DMS53 (cell line): ENCODE results near the gene CDSN.
"Not testable (repeated sequence)": the region's sequence is repeated elsewhere in the genome, so short reads cannot be mapped to it uniquely, and the experiment has no call there.

ENCODE experiments used
- DNase-seq: peaks from one replicate; lab custom pipeline; 2025; lab: John Stamatoyannopoulos, UW

CDSN gene, protein sequence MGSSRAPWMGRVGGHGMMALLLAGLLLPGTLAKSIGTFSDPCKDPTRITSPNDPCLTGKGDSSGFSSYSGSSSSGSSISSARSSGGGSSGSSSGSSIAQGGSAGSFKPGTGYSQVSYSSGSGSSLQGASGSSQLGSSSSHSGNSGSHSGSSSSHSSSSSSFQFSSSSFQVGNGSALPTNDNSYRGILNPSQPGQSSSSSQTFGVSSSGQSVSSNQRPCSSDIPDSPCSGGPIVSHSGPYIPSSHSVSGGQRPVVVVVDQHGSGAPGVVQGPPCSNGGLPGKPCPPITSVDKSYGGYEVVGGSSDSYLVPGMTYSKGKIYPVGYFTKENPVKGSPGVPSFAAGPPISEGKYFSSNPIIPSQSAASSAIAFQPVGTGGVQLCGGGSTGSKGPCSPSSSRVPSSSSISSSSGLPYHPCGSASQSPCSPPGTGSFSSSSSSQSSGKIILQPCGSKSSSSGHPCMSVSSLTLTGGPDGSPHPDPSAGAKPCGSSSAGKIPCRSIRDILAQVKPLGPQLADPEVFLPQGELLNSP

DNA sequence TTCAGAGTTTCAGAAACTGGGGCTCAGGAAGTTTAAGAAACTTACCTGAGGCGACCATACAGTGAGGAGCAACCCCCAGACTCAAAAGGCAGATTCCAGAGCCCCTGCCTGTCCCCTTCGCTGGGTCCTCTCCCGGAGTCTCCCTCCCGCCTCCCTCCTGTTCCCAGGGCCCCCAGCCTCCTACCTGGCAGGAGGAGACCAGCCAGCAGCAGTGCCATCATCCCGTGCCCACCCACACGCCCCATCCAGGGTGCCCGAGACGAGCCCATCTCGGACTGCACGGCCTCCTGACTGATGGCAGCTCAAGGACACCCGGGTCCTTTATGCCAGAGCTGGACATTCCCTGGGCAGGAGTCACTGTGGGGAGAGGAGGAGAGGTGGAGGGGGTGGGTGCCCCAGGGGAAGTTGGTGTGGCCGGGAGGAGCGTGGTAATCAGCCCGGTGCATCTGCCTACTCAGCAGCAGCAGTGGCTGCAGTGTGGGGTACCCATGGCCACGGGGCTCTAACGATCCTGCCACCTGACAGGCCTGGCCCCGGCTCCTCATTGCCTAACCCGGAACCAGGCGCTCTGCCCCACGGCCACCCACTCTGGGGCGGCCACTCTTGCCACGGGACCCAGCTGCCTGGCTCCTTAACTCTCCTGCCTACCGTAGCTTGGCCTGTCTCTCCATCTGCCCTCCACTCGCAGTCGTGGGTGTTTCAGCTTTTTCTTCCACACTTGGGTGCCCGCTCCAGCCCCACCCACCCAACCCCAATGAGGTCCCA lies at the start of gene CDSN:
CDSN (minus strand) TSS at position 296 of the 765 bp plus-strand sequence; CDS start at position 269, 27 bp downstream.
- DNase-seq, result no peak

DNA sequence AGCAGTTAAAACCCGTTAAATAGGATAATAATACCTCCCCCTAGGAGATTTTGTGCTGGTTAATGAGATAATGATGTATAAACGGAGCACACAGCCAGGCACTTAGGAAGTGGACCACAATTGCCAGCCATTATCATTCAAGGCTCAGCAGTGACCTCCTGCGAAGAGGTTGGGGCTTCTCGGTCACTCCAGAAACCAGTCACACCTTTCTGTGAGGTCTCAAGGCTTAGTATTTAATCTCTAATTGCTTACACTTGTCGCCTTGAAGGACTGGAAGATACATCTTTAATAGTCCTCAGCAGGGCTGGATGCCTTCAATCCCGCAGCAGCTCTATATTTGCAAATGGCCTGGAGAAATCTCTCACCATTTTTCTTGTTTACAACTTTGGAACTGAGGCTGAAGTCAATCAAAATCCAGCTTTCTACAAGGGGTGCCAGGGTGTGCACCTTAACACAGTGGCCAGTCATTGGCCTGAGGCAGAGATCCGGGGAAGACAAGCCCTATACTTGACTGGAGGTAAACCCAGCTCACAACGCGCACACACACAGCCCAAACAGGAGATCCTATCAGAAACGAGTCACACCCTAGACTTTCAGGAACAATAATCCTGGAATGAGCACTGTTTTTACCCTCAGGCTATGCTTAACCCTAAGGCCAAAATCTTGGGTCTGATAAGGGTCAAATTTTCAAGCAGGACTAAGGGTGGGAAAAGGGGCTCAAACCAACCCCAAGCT lies 49.0 kb upstream of the CDSN start:
- DNase-seq, result no peak

DNA sequence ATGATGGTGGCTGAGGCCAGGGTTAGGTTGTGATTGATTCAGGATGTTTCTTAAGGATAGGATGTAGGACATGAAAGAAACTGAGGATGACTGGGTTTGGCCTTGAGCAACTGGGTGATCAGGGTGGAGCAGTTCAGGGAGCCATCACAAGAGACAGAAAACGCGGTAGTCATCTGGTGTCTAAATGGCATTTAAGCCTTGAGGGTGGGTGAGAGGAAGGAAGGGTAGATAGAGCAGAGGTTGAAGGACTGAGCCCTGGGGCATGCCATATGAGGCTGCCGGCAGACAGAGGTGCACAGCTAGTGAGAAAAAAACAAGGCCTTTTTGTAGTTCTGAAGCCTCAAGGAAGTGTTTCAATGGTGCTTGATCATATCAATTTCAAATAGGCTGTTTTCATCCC lies 48.4 kb upstream of the CDSN start:
- no peak for DNase-seq

DNA sequence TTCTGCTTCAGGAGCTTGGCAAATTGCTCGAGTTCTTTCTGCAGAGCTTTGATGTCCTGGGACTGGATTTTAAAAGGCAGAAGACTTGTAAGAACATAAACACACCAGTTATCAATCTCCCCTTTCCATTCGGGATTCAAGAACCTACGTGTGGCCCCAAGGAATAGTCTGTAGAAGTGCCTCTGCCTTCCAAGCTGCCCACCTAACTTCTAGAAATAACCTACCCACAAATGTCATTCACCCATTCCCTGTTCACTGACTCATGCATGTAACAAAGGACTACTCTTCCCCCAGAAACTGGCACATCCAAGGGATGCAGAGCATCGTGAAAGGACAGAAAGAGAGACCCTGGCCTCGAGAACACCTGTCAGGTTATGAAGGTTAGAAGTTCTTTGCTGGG lies 45.7 kb upstream of the CDSN start:
- no peak for DNase-seq

DNA sequence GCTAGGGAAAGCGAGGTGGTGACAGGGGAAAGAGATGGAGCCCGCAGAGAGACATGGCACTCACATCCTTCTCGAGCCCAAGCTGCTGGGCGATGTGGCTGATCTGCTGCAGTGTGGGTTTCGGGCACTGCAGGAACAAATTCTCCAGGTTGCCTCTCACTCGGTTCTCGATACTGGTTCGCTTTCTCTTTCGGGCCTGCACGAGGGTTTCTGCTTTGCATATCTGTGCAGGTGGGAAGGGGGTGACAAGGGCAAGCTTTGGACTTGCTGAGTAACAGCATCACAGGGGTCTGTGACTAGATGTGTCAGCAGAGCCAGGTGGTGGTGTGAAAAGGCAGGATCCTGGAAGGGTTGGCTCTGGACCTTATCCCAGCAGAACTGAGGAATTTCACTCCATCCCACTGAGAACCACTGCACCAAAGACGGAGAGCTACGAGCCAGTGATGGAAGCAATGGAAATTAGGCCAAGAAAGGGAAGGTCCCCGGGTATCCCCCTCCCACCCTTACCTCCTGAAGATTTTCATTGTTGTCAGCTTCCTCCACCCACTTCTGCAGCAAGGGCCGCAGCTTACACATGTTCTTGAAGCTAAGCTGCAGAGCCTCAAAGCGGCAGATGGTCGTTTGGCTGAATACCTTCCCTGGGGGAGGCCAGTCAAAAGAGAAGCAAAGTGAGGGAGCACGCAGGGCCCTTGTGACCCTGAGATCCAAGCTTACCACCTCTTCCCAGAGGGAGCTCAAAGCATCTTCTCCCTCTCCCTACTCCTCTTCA lies 45.0 kb upstream of the CDSN start:
- DNase-seq, result not testable (repeated sequence)

DNA sequence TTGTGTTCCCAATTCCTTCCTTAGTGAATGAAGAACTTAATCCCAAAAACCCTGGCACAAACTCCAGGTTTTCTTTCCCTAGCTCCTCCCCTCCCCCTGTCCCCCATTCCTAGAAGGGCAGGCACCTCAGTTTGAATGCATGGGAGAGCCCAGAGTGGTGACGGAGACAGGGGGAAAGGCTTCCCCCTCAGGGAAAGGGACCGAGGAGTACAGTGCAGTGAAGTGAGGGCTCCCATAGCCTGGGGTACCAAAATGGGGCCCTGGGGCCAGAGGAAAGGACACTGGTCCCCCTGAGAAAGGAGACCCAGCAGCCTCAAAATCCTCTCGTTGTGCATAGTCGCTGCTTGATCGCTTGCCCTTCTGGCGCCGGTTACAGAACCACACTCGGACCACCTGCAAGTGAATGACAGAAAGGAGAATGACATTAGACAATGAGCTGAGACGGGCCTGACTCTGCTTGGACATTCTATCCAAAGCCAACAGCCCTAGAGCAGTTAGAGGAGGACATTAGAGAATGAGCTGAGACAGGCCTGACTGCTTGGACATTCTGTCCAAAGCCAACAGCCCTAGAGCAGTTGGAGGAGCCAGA lies 44.3 kb upstream of the CDSN start:
- not testable (repeated sequence) for DNase-seq

DNA sequence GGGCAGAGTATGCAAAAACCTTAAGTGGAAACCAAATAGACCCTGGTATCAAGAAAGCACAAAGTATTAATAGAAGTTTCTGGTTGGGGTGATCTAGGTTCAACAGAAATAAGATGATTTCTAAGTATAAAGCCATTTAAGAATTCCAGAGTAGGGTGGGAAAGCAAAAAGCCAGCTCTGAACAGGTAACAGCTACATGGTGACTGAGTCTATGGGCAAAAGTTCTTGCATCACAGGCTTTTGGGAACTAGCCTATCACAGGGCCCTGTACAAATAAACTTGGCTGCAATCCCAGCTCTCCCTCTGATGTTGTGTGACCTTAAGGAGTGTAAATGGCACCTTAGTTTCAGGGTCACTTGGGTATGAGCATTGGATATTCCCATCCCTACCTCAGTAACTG lies 43.7 kb upstream of the CDSN start:
- no peak for DNase-seq

DNA sequence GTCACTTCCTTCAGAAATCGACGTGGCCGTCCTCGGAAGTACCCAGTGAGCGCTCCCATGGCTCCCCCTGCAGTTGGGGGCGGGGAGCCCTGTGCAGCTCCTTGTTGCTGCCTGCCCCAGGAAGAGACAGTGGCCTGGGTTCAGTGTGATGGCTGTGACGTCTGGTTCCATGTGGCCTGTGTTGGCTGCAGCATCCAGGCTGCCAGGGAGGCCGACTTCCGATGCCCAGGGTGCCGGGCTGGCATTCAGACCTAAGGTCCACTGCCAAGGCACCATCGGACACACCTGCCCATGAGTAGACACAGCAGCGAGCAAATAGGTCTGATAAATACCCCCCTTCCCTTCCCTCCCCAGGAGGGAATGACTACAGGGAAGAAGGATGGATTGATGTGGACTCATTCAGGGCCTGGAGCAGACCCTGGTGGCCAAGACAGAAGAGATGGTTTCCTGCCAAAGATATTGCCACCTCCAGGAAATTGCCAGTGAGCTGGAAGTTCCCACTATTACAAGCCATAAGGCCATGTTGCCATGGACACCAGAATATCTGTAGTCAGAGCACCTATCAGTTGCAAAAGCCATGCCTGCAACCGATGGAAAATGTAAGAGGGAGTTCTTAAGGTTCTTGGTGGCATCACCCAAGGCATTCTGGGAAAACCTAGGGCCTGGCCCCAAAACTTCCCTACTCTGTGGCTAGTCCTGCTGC lies 42.4 kb upstream of the CDSN start:
- DNase-seq, result no peak

DNA sequence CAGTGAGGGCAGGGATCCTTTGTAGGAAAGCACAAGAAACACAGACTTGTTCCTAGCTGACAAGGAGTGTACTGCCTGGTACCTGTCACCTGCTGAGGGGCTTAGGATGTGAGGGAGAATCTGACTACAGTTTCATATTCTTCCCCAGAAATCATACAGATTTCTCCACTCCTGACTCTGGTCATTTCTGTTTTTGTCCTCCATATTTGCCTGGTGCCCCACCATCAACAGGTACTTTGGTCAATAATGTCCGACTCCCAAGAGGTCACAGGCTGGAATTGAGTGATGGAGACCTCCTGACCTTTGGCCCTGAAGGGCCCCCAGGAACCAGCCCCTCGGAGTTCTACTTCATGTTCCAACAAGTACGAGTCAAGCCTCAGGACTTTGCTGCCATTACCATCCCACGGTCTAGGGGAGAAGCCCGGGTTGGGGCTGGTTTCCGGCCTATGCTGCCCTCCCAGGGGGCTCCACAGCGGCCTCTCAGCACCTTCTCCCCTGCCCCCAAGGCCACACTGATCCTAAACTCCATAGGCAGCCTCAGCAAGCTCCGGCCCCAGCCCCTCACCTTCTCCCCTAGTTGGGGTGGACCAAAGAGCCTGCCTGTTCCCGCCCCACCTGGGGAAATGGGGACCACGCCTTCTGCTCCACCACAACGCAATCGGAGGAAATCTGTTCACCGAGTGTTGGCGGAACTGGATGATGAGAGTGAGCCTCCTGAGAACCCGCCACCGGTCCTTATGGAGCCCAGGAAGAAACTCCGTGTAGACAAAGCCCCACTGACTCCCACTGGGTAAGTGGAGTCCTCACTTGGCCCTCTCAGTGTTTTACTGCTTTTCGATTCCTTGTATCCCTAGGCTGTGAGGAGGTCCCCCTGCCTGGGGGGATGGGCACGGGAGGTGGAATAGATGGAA lies 41.2 kb upstream of the CDSN start:
- DNase-seq, result no peak

DNA sequence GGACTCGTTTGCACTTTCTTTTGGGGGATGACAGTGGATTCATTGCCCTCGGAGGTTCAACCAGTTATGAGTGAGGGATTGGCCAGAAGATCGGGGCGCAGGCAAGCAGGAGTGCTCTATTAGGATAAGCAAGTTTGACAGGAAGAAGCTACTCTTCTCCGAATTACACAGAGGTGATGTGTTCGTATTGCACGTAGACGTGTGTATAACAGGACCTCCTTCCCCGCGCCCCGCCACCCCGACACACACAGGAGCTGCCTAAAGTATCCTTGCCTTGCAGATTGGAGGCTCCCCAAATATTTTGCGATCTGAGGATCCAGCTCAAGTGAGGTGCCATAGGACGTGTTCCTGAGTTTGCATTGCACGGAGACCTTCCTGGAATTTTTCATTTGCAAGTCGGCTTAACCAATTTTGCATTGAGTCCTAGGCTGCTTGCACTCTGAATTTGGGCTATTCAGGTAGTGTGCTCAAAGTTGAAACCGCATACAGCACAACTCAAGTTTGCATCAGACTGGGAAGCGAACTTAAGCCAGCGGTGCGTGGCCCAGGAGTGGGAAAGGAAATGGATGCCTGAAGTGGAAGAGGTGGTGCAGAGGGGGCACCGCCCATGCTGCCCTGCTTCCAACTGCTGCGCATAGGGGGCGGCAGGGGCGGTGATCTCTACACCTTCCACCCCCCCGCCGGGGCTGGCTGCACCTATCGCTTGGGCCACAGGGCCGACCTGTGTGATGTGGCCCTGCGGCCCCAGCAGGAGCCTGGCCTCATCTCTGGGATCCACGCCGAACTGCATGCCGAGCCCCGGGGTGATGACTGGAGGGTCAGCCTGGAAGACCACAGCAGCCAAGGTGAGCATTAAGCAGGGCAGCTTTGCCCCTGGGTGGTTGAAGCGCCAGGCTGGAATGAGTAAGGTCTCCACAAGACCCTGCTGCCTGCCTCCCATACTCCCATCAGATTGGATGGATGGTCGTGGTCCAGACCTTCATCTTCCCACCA lies 38.9 kb upstream of the CDSN start:
- peak; percentile 49 for DNase-seq

DNA sequence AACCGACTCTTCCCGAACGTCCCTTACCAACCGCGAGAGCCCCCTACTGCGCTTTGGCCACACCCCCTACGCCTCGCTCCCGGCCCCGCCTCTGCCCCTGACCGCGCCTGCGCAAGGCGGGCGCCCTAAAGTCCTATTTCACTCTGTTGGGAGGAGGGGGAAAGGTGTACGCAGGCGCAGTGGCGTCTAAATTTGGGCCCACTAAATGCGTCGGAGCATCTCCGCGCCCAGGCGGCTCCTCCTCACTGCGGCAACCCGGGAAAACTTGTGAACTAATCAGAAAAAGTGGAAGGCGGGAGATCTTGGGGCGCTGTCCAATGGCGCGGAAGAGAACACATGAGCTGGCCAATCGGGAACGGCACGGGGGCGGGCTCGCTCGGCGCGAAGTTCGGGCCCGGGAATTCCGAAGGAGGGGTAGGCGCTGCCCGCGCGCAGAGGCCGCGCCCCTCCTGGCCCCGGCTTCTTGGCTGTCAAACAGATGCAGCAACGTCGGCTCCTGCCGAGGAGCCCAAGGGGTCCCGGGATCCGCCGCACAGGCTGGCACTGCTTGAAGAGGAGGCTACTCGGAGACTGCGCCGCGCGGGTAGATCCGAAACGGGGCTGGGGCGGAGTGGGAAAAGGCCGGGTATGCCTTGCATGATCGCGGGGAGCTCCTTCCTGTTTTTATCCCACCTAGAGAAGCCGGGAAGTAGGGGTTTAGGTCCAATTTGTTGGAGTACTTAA lies 38.1 kb upstream of the CDSN start, which contains the start of gene TCF19:
TCF19 (plus strand) TSS at position 450 of the 723 bp plus-strand sequence. CDS start 881 bp downstream, outside the sequence.
- DNase-seq, result peak; percentile 97

DNA sequence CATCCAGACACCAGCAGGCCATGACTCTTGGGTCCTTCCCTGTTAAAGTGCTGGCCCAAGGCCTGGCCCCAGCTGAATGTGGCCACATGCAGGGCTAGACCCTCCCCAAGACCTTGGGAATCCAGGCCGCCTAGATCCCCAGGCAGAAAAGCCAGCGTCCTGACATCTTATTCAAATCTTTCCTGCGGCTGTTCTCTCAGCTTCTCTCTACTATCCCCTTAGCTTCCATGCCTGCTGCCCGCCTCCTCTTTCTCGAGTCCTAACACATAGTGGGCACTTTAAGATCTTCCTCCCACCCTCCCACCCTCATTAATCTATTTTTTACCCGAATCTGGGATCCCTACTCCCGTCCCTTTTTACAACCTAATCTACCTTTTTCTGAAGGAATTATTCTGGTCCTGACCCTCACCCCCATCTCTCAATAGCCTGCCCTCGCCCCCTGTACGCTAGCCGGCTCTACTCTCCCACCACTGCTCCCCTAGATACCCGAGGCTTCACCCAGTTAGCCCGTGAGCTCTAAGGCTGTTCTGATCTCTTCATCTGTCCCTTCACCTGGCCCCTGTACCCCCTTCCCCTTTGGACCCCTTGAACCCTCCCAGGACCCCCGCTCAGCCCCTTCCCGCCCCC lies 37.4 kb upstream of the CDSN start, which contains the start of gene CCHCR1:
CCHCR1 (minus strand) TSS at position 290 of the 627 bp plus-strand sequence; CDS start at position 88, 202 bp downstream.
- no peak for DNase-seq

DNA sequence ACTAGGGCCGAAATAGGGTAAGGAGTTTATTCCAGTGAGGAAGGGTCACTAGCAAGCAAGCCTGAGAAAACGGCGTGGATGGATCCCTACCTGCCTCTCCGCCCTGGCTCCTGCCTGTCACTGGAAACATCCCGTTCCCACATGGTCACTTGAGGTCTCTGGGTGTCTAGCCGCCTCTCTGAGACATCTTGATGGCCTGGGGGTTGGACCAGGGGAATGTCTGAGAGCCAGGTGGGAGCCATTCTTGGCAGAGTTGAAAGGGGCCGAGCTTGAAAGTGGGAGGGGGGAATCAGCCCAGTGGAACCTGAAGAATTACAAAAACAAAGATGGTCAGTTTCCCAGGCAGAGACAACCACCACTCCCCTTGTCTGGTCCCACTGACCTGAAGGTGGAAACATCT lies 36.4 kb upstream of the CDSN start:
- DNase-seq, result no peak

DNA sequence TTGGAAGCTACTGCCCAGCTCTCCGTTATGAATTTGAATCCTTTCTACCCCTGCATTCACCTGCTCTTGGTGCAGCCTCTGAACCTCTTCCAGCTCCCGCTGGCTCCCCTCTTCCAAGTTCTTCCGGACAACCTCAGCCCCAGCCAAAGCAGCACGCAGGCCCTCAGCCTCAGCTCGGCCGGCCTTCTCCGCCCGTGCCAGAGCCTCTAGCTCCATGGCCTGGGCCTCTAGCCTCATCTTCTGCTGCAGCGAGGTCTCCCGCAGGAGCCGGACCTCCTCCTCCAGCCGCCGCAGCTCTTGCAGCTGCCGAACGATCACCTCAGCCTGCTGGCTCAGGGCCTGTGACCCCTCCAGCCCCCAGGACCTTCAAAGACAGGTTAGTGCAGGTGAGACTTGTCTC lies 34.2 kb upstream of the CDSN start:
- DNase-seq, result no peak

DNA sequence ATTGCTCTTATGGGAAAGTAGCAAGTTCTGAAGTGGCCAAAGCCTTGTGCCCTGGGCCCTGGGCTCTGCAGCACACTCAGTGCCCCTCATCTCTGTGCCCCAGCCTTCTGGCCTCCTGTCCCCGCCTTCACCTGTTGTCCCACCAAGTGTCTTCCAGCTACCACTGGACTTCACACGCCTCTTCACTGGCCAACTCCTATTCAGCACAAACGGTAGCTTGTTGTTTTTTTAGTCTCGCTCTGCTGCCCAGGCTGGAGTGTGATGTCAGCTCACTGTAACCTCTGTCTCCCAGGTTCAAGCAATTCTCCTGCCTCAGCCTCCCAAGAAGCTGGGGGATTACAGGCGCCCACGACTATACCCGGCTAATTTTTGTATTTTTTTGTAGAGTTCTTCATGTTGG lies 32.5 kb upstream of the CDSN start:
- peak; percentile 72 for DNase-seq

DNA sequence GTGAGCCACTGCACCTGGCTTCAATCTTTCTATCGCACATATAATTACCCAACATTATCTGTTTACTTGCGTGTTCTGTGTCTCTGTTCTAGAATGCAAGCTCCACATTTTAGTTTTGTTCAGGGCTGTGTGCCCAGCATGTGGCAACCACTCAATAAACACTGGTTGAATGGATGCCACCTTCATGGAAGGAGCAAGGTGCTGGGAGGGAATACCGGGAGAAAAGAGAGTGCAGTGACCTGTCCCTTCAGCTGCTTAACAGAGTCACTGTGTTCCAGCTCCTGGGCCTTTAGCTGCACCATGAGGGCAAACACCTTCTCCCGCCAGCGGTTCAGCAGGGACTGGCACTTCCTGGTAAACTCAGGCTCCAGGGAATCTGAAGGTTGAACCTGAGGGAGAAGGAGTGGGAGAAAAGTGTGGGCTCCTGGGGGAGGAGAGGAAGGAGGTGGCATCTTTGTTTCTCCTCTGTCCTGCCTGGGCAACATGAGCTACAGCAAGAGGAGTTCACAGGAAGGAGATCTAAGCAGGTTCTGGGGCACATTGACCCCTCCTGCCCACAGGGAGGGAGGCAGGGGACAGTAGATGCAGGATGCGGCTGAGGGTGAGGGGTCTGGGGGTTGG lies 29.7 kb upstream of the CDSN start:
- no peak for DNase-seq
